Kidney (tissue), 14 donors: Measurements from ENCODE around the gene WDR62. TPM values are rescaled to one million over a fixed set of nuclear protein-coding genes. Genes with fewer than 3 reads are reported as not detected.

Experiments used
- DNase-seq, 5 donors: peaks; one replicate each; pipeline ENCODE4 v3.0.0-alpha.2; 2013 to 2020
- FAIRE-seq: peaks from 2 replicates; lab custom pipeline; 2012; peaks lifted over from hg19 to GRCh38; lab: Jason Lieb, UNC
- H3K27ac ChIP-seq, 2 donors: one replicate each; pipeline ENCODE4 v1.7.0; 2013; ENCODE audit warnings: low read depth in 2 of 2, low read length in 2 of 2, inconsistent platforms in 1 of 2
- H3K27me3 ChIP-seq: one replicate; pipeline ENCODE4 v1.7.1; 2013; ENCODE audit warnings: low read length, inconsistent platforms; ENCODE audit not compliant: control insufficient read depth, insufficient read depth
- H3K36me3 ChIP-seq, 3 donors: one replicate each; pipeline versions ENCODE4 v1.7.0 to v1.7.1; 2013; ENCODE audit warnings: low read length in 3 of 3, control low read depth in 1 of 3, inconsistent platforms in 1 of 3; ENCODE audit not compliant: insufficient read depth in 3 of 3, control insufficient read depth in 2 of 3
- H3K4me1 ChIP-seq, 3 donors: one replicate each; pipeline versions ENCODE4 v1.7.0 to v1.7.1; 2013; ENCODE audit warnings: low read length in 3 of 3, inconsistent platforms in 1 of 3, low read depth in 1 of 3; ENCODE audit not compliant: control insufficient read depth in 2 of 3, insufficient read depth in 2 of 3
- H3K4me3 ChIP-seq, 3 donors: one replicate each; pipeline versions ENCODE4 v1.7.0 to v1.8.1; 2013; ENCODE audit warnings: low read length in 3 of 3, control low read depth in 1 of 3, inconsistent platforms in 1 of 3
- H3K9ac ChIP-seq, 3 donors: one replicate each; pipeline versions ENCODE4 v1.7.0 to v1.7.1; 2013; ENCODE audit warnings: low read length in 3 of 3, control low read depth in 1 of 3, inconsistent platforms in 1 of 3
- H3K9me3 ChIP-seq, 3 donors: one replicate each; pipeline versions ENCODE4 v1.7.0 to v1.7.1; 2013; ENCODE audit warnings: low read length in 3 of 3, control low read depth in 1 of 3, inconsistent platforms in 1 of 3; ENCODE audit not compliant: control insufficient read depth in 2 of 3, insufficient read depth in 1 of 3
- CTCF ChIP-seq: IDR thresholded peaks from 3 replicates; pipeline ENCODE4 v1.5.1; 2012; ENCODE audit warnings: mild to moderate bottlenecking, moderate library complexity, borderline replicate concordance; ENCODE audit not compliant: insufficient read depth; ENCODE audit errors: extremely low read depth
- intact Hi-C: fragments of 100-400 bp; cut with DNase I; formaldehyde crosslinking; loops from one replicate; pipeline ENCODE4 v1.11.1; 2022
- polyA plus RNA-seq: library from polyadenylated mRNA; stranded (reverse); fragments of 350-450 nt; fragmentation: Illumina TruSeq; extraction: RNeasy Lipid Tissue Mini Kit (QIAGEN cat#74804); gene quantifications from one replicate; pipeline ENCODE4 v1.2.3, GENCODE V29; 2014; ENCODE audit warnings: low read depth, low replicate concordance; ENCODE audit not compliant: insufficient read depth
- total RNA-seq: library from RNA; stranded (reverse); fragmentation: NEBNext Ultra II Directional; extraction: Animal tissue kit (Norgen Biotek cat#: 25700); gene quantifications from one replicate; pipeline ENCODE4 v1.2.1, GENCODE V29; 2021
- donor health status: control.
- donor health status: control.
- donor health status: control.
- donor health status: control.
- donor health status: control.
- donor health status: DM: yes; HTN: yes; CAD: no.
- donor health status: Normal renal cell carcinoma (clear cell type).

WDR62 gene
- total and polyA plus RNA-seq, 2 donors from 2014 or later, result 0.58 to 0.69 TPM

- Histone ChIP-seq H3K27ac (no peak overlapping the region), H3K9ac (no peak overlapping the region), H3K27me3 (no peaks in the 10 kb centered on the region), H3K9me3 (no peaks in the 10 kb centered on the region), H3K4me1 (no peaks in the 10 kb centered on the region), H3K36me3 (no peaks in the 10 kb centered on the region), H3K4me3 (no peak overlapping the region)
- FAIRE-seq (no peak), DNase-seq (no peak)
- no peak for TF ChIP-seq CTCF
- intact Hi-C loops, result no loop called here
These were observed 39.0 kb downstream of the WDR62 start for GRCh38 chr19:36093687-36094086.

GRCh38 chr19:36097036-36097435 is 42.3 kb downstream of the WDR62 start:
- Histone ChIP-seq H3K4me3 (no peak overlapping the region), H3K27me3 (no peaks in the 10 kb centered on the region), H3K9me3 (no peaks in the 10 kb centered on the region), H3K9ac (no peak overlapping the region), H3K27ac (no peak overlapping the region), H3K4me1 (no peaks in the 10 kb centered on the region), H3K36me3 (no peaks in the 10 kb centered on the region)
- DNase-seq (no peak), FAIRE-seq (no peak)
- TF ChIP-seq CTCF, result no peak
- intact Hi-C loops, result no loop called here

DNA sequence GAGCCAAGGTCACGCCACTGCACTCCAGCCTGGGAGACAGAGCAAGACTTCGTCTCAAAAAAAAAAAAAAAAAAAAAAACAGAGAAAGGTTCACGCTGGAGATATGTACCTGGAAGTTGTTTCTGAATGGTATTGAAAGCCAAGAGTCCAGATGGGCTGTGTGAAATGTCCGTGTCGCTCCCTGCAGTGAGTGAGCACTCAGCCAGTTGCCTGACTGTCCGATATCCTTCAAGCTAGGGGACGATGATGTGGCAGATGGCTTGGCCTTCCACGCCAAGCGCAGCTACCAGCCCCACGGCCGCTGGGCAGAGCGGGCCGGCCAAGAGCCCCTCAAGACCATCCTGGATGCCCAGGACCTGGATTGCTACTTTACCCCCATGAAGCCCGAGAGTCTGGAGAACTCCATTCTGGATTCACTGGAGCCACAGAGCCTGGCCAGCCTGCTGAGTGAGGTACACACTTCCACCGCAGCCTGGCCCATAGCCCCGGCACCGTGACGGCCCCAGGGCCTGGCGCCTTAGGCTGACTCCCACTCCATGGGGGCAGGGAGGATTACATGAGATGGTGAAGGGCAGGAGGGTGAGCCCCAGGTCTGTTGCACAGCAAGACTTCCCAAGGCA is 44.6 kb downstream of the WDR62 start:
- Histone ChIP-seq H3K4me1 (no peaks in the 10 kb centered on the region), H3K9ac (no peak overlapping the region), H3K9me3 (no peaks in the 10 kb centered on the region), H3K27ac (no peak overlapping the region), H3K27me3 (no peaks in the 10 kb centered on the region), H3K36me3 (no peaks in the 10 kb centered on the region), H3K4me3 (no peak overlapping the region)
- no peak for FAIRE-seq
- no peak for TF ChIP-seq CTCF
- intact Hi-C loops, result no loop called here
- no peak for DNase-seq

DNA sequence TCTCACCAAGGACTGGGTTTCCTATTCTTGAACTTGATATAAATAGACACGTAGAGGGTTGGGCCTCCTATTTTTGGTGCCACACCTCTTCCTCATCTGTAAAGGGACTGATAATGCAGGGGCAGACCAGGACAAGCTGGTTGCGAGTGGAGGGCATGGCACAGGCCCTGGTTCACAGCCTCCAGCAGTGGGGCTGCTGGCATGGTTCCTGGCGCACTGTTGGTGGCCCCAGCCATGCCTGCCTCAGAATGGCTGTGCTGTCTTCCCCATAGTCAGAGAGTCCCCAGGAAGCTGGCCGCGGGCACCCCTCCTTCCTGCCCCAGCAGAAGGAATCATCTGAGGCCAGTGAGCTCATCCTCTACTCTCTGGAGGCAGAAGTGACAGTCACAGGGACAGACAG is 45.8 kb downstream of the WDR62 start:
- TF ChIP-seq CTCF, result no peak
- Histone ChIP-seq H3K27ac (no peak overlapping the region), H3K27me3 (no peaks in the 10 kb centered on the region), H3K4me3 (no peak overlapping the region), H3K9ac (no peak overlapping the region), H3K4me1 (no peaks in the 10 kb centered on the region), H3K9me3 (no peaks in the 10 kb centered on the region), H3K36me3 (no peaks in the 10 kb centered on the region)
- FAIRE-seq (no peak), DNase-seq (no peak)
- intact Hi-C loops, result no loop called here
